Mucosa of rectum (tissue), 2 donors: ENCODE measurements around the gene DDC.
"Not testable (repeated sequence)": the region's sequence is repeated elsewhere in the genome, so short reads cannot be mapped to it uniquely, and the experiment has no call there.

Experiments used
- H3K27ac ChIP-seq, 2 donors: one replicate each; pipeline ENCODE4 v1.7.0; 2013; ENCODE audit warnings: inconsistent platforms in 2 of 2, low read depth in 2 of 2, low read length in 2 of 2
- H3K27me3 ChIP-seq, 2 donors: one replicate each; pipeline ENCODE4 v1.7.0; 2013; ENCODE audit warnings: low read length in 2 of 2; ENCODE audit not compliant: control insufficient read depth in 2 of 2, insufficient read depth in 2 of 2
- H3K36me3 ChIP-seq, 2 donors: one replicate each; pipeline ENCODE4 v1.7.0; 2013; ENCODE audit warnings: low read length in 2 of 2; ENCODE audit not compliant: control insufficient read depth in 2 of 2, insufficient read depth in 2 of 2
- H3K4me1 ChIP-seq, 2 donors: one replicate each; pipeline ENCODE4 v1.7.0; 2013; ENCODE audit warnings: low read length in 2 of 2, mild to moderate bottlenecking in 1 of 2; ENCODE audit not compliant: control insufficient read depth in 2 of 2, insufficient read depth in 2 of 2
- H3K4me3 ChIP-seq, 2 donors: one replicate each; pipeline ENCODE4 v1.7.0; 2013; ENCODE audit warnings: low read length in 2 of 2
- H3K9ac ChIP-seq, 2 donors: one replicate each; pipeline ENCODE4 v1.7.0; 2013; ENCODE audit warnings: low read length in 2 of 2, low read depth in 1 of 2, mild to moderate bottlenecking in 1 of 2
- H3K9me3 ChIP-seq, 2 donors: one replicate each; pipeline ENCODE4 v1.7.0; 2013; ENCODE audit warnings: low read length in 2 of 2; ENCODE audit not compliant: control insufficient read depth in 2 of 2
- donor health status: healthy.
- donor health status: Normal muscosa, but diverticular disease.

DDC gene

DNA sequence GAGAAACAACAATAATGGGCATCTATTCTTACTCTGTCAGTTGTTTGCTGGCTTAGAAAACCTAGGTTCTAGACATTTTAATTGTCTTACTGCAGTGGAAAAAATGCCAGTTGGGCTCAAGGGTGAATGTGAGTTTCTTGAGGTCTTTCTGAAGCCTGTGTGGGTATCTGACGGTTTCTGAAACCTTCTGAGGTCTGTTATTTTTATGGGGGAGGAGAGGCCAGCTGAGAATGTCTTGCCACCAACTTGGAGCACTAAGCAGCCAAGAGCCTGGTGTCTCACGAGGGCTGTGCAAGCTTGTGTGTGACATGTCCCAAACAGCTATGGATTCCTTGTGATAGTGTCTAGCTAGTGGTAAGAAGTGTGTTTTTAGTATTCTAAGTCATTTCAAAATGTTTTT is 24.2 kb upstream of the DDC start:
- H3K36me3 ChIP-seq: no peaks in the 10 kb centered on the region
- H3K27me3 ChIP-seq: no peaks in the 10 kb centered on the region
- peaks cover 0 to 3% of the 10 kb centered on the region in 2 donors for H3K9me3 ChIP-seq
- no peak overlapping the region for H3K4me3 ChIP-seq
- no peak overlapping the region for H3K9ac ChIP-seq
- no peak overlapping the region for H3K27ac ChIP-seq
- H3K4me1 ChIP-seq: no peaks in the 10 kb centered on the region

DNA sequence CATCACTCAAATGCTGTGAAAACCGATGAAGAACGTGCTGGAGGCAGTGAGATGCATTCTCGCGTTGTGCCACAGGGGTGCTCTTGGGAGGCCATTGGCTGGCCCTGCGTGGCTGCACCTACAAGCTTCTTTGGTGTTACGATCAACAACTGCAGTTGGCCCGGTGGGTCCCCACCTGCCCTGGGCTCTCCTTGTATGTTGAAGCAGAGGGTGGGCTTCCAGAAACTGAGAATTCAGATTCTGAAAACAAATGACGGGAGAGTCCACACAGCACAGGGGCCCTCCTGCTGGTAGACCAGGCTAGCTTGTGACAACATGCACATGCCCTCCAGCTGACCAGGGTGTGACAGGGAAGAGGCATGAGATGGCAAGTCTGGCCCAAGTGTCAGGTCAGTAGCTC is 23.7 kb upstream of the DDC start:
- H3K9me3 ChIP-seq: peaks cover 0 to 3% of the 10 kb centered on the region in 2 donors
- no peaks in the 10 kb centered on the region for H3K4me1 ChIP-seq
- H3K4me3 ChIP-seq: no peak overlapping the region
- H3K36me3 ChIP-seq: no peaks in the 10 kb centered on the region
- H3K27ac ChIP-seq: no peak overlapping the region
- no peak overlapping the region for H3K9ac ChIP-seq
- H3K27me3 ChIP-seq: no peaks in the 10 kb centered on the region

DNA sequence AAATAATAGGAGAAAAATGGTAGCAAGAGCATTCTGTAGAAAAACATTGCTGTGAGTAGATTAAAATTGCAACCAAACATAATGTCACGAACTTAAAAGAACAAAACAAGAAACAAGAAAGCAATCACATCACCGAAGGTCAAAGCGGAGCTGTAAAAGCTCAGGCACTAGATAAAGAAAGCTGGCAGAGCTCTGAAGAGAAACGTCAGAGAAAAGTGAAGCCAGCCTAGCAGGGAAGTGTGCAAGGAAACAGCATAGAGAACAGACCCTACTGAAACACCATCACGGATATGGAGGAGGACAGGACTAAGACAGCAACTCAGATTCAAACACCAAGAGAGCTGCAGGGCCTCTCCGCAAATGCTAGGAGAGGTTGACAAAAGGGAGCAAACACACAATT is 22.5 kb upstream of the DDC start:
- peaks cover 0 to 3% of the 10 kb centered on the region in 2 donors for H3K9me3 ChIP-seq

DNA sequence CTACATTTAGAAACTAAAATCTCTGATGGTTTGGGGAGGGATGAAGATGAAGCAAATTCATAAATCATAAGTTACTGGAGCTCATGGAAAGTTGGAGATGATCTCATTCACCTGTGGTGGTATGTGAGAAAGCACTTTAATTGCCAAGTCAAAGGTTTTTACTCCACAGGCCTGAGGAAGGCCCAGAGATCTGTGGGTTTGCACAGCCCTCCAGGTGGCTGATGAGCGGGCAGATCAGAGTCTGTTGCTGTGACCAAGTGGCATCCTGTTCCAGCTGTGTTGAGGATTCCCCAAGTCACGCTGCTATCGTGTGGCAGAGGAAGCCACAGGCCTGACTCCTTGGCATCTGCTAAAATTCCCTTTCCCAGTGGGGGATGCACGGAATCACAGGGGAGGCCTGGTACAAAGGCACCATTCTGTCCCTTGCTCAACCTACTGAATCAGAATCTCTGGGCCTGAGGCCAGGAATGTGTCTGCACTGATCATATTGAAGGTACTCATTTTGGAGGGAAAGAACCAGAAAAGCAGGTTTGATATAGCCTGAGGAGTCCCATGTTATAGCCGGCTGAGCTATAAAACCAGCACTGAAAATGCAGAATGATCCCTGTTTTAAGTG is 19.7 kb upstream of the DDC start:
- Histone ChIP-seq H3K9me3 (peaks cover 0 to 5% of the 10 kb centered on the region in 2 donors), H3K27me3 (no peaks in the 10 kb centered on the region), H3K4me1 (no peaks in the 10 kb centered on the region), H3K36me3 (no peaks in the 10 kb centered on the region), H3K4me3 (no peak overlapping the region), H3K9ac (no peak overlapping the region), H3K27ac (no peak overlapping the region)

More for the DNA sequence above, 22.5 kb upstream of the DDC start:
- Histone ChIP-seq H3K27me3 (no peaks in the 10 kb centered on the region), H3K36me3 (no peaks in the 10 kb centered on the region), H3K9ac (no peak overlapping the region), H3K27ac (no peak overlapping the region), H3K4me3 (no peak overlapping the region), H3K4me1 (no peaks in the 10 kb centered on the region)

DNA sequence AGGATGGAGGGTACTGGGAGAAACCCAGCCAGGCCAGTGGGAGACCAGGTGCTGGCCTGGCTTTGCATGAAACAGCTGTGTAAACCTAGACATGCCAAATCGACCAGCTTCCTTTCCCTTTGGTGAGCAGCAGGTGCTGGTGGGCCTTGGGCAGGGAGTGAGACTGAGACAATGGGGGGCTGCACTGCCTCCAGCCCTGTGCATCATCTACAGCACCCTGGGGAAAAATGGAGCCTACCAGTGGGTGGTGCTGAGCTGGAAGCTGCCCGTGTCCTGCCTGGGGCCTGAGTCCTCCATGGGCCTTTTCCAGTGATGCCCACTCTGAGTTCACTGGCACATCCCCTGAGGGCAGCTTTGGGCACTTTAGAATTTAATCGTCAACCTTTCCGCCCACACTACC is 19.2 kb upstream of the DDC start:
- H3K27ac ChIP-seq: no peak overlapping the region
- H3K36me3 ChIP-seq: no peaks in the 10 kb centered on the region
- H3K9me3 ChIP-seq: peaks cover 0 to 5% of the 10 kb centered on the region in 2 donors
- H3K9ac ChIP-seq: no peak overlapping the region
- no peak overlapping the region for H3K4me3 ChIP-seq
- no peaks in the 10 kb centered on the region for H3K27me3 ChIP-seq
- no peaks in the 10 kb centered on the region for H3K4me1 ChIP-seq

DNA sequence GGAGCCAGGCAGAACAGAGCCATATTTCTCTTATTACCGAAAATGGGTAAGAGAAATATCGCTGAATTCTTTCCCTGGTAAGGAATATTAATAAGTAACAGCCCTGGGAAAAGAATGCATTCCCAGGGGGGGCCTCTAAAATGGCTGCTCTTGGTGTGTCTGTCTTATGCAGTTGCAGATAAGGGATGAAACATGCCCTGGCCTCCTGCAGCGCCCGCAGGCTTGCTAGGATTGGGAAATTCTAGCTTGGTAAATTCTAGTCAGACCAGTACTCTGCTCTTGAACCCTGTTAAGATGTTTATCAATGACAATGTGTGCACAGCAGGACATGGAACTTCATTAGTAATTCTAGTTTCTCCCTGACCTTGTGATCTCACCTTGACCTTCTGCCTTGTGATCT is 18.1 kb upstream of the DDC start:
- not testable (repeated sequence) for H3K4me3 ChIP-seq, H3K27ac ChIP-seq, H3K9me3 ChIP-seq, H3K9ac ChIP-seq, H3K27me3 ChIP-seq, H3K36me3 ChIP-seq, H3K4me1 ChIP-seq

DNA sequence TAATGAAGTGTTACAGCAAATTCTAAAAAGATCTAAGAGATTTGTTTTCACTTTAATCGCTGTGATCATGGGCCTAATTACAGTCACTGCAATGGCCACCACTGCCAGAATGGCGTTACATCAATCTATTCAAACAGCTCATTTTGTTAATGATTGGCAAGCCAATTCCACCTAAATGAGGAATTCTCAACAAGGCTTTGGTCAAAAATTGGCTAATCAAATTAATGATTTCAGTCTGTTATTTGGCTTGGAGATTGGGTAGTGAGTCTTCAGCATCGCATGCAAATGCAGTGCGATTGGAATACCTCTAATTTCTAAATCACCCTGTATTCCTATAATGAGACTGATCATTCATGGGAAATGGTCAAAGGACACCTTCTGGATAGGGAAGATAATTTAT is 17.1 kb upstream of the DDC start:
- not testable (repeated sequence) for H3K36me3 ChIP-seq, H3K4me1 ChIP-seq, H3K27me3 ChIP-seq, H3K9ac ChIP-seq, H3K4me3 ChIP-seq, H3K9me3 ChIP-seq, H3K27ac ChIP-seq

DNA sequence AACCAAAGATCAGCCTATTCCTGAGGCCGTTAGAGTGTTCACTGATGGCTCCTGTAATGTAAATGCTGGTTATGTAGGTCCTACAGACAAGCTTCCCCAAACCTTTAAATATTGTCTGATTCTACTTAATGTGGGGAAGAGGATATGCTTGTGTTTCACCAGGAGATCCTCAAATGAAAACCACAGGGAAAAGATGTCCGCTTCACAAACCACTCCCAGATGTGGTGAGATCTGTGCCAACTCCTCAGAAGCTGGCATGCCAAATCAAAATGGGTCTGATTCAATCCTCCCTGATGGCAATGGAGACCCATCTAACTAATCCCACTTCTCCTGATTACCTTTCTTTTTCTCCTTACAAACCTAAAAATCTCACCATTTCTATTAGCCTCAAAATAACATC is 15.5 kb upstream of the DDC start:
- H3K9ac ChIP-seq, H3K27ac ChIP-seq, H3K36me3 ChIP-seq, H3K4me1 ChIP-seq, H3K4me3 ChIP-seq, H3K27me3 ChIP-seq, H3K9me3 ChIP-seq: not testable (repeated sequence)

DNA sequence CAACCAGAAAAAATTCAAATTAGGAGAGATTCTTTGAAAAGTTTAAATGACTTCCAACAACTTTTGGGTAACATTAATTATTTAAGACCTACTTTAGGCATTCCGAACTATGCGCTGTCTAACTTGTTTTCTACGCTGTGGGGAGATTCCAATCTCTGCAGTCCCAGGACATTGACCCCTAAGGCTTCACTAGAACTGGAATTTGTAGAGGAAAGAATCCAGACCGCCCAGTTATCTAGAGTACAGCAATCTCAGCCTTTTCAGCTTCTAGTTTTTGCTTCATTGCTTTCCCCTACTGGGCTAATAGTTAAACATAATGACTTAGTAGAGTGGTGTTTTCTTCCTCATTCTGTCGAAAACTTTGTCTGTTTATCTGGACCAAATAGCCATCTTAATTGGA is 14.9 kb upstream of the DDC start:
- Histone ChIP-seq H3K4me1 (no peaks in the 10 kb centered on the region), H3K27ac (no peak overlapping the region), H3K9ac (no peak overlapping the region), H3K27me3 (no peaks in the 10 kb centered on the region), H3K36me3 (no peaks in the 10 kb centered on the region), H3K4me3 (no peak overlapping the region), H3K9me3 (peaks cover 0 to 5% of the 10 kb centered on the region in 2 donors)

DNA sequence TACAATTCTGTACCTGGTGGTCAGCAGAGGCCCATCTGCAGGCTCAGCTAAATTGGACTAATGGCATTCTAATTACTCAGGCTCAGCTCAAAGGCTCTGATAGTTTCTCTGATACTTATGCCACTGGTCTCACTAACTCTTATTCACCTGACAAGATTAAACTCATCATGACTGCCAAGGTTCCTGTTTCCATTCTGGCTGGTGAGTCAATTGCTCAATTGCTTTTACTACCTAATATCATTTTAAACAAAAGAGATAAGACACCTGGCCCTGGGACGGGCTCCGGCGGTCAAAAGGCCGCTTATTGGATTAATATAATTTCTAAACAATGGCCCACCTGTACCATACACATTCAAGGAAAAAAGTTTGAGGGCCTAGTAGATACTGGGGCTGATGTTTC is 12.9 kb upstream of the DDC start:
- H3K36me3 ChIP-seq, H3K4me3 ChIP-seq, H3K9me3 ChIP-seq, H3K27me3 ChIP-seq, H3K9ac ChIP-seq, H3K4me1 ChIP-seq, H3K27ac ChIP-seq: not testable (repeated sequence)

DNA sequence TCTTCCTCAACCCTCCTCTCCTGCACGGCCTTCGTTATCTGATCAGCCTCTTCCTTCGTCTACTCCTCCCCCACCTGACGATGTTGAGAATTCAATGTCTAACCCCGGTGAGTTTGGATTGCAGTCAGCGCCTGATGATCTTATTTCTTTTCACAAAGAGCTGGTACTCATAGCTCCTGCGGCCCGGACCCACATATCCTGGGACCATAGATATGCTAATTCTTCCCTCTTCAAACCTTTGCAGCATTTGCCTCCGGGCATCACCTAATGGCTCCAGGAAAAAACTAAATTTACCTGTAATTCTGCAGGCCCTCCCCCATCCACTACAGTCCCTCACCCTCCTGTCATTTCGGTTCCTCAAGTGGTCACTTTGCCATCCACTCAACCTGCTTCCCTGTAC is 12.4 kb upstream of the DDC start:
- no peak overlapping the region for H3K9ac ChIP-seq
- peaks cover 0 to 2% of the 10 kb centered on the region in 2 donors for H3K9me3 ChIP-seq
- no peak overlapping the region for H3K27ac ChIP-seq
- no peaks in the 10 kb centered on the region for H3K36me3 ChIP-seq
- H3K4me3 ChIP-seq: no peak overlapping the region
- H3K27me3 ChIP-seq: no peaks in the 10 kb centered on the region
- no peaks in the 10 kb centered on the region for H3K4me1 ChIP-seq
